IPS-NIHi11 (cell line): ENCODE data around the gene GAREM1.
"Not testable (repeated sequence)": the region's sequence is repeated elsewhere in the genome, so short reads cannot be mapped to it uniquely, and the experiment has no call there.

Source experiments
- DNase-seq: peaks from one replicate; pipeline ENCODE4 v3.0.0; 2012; ENCODE audit warnings: mixed read lengths, low spot score

Gene GAREM1

GRCh38 chr18:32368991-32369390, 101.7 kb downstream of the GAREM1 start:
- DNase-seq, result no peak

- DNase-seq, result no peak
Measured at GRCh38 chr18:32368170-32368569, 102.5 kb downstream of the GAREM1 start.

- DNase-seq, result no peak
Measured at GRCh38 chr18:32366586-32367538, 103.8 kb downstream of the GAREM1 start.

- DNase-seq, result no peak
Measured at GRCh38 chr18:32362484-32362883, 108.2 kb downstream of the GAREM1 start.

- DNase-seq, result no peak
Measured at GRCh38 chr18:32360682-32361345, 109.9 kb downstream of the GAREM1 start.

GRCh38 chr18:32358529-32358928, 112.2 kb downstream of the GAREM1 start:
- DNase-seq, result no peak

GRCh38 chr18:32358075-32358474, 112.6 kb downstream of the GAREM1 start:
- peak; percentile 17 for DNase-seq

- no peak for DNase-seq
Measured at GRCh38 chr18:32355896-32356295, 114.8 kb downstream of the GAREM1 start.

GRCh38 chr18:32354518-32354917, 116.2 kb downstream of the GAREM1 start:
- no peak for DNase-seq

GRCh38 chr18:32353257-32353656, 117.4 kb downstream of the GAREM1 start:
- no peak for DNase-seq

- no peak for DNase-seq
Measured at GRCh38 chr18:32351032-32351431, 119.7 kb downstream of the GAREM1 start.

- DNase-seq, result peak; percentile 42
Measured at GRCh38 chr18:32349728-32350395, 120.8 kb downstream of the GAREM1 start.

GRCh38 chr18:32346671-32347070, 124.0 kb downstream of the GAREM1 start:
- DNase-seq, result no peak

GRCh38 chr18:32343634-32344033, 127.0 kb downstream of the GAREM1 start:
- DNase-seq, result no peak

- not testable (repeated sequence) for DNase-seq
Measured at GRCh38 chr18:32341112-32341511, 129.6 kb downstream of the GAREM1 start.

GRCh38 chr18:32339045-32339444, 131.6 kb downstream of the GAREM1 start:
- DNase-seq, result no peak

- DNase-seq, result no peak
Measured at GRCh38 chr18:32337821-32338220, 132.9 kb downstream of the GAREM1 start.

- DNase-seq, result no peak
Measured at GRCh38 chr18:32337347-32337746, 133.3 kb downstream of the GAREM1 start.

GRCh38 chr18:32335228-32335627, 135.5 kb downstream of the GAREM1 start:
- no peak for DNase-seq

- no peak for DNase-seq
Measured at GRCh38 chr18:32333781-32334180, 136.9 kb downstream of the GAREM1 start.

GRCh38 chr18:32332708-32333107, 138.0 kb downstream of the GAREM1 start:
- DNase-seq, result no peak

GRCh38 chr18:32328974-32329373, 141.7 kb downstream of the GAREM1 start:
- no peak for DNase-seq

GRCh38 chr18:32328379-32328778, 142.3 kb downstream of the GAREM1 start:
- DNase-seq, result no peak
